Ovary (tissue), 3 donors: ENCODE measurements around the gene CHSY3.

Source experiments
- EP300 ChIP-seq: sonication (generic); formaldehyde crosslinking; IDR thresholded peaks from one replicate; pipeline ENCODE4 v1.6.1; 2017; ENCODE audit warnings: antibody characterized with exemption
- POLR2A ChIP-seq: fragments of 450-650 bp; IDR thresholded peaks from one replicate; pipeline ENCODE4 v1.6.1; 2017; ENCODE audit warnings: antibody characterized with exemption, mild to moderate bottlenecking, moderate library complexity
- TF ChIP-seq, protein P1 (sequence below), 3 donors: fragments of 450-650 bp in 2 of 3; fragments of 200-600 bp in 1 of 3; IDR thresholded peaks; one replicate each; pipeline versions ENCODE4 v1.5.1 to v1.8.0; 2016 to 2022; ENCODE audit warnings: antibody characterized with exemption in 3 of 3, mild to moderate bottlenecking in 1 of 3
- donor health status: DM: no; HTN: no; CAD: no.

DNA sequence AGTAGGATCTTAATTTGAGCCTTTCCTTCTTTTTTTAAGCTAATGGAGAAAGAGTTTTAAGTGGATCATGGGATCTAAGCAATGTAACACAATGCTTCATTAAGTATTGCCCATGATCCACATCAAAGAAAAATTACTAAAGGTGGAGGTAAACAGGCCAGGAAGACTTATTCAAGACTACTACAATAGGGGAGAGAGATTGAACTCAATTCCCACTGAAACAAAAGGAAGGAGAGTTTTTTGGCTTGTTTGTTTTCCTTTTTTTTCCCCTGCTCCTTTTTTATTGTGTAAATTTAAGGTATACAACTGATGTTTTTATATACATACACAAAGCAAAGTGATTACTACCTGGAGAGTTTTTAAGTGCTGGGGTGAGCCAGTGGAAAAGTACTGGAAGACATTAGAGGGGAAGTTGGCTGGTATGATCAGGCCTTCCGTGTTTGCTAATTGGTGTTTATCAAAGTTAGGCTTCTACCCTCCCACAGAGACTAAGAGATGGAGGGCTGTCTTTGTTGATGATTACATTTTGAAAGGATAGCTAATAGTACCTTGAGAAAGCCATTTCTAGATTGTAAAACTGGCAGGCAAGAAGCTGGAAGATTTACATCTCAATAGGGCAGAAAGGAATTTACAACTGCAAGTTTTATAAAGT lies 262.7 kb downstream of the CHSY3 start:
- TF ChIP-seq, protein P1, sequence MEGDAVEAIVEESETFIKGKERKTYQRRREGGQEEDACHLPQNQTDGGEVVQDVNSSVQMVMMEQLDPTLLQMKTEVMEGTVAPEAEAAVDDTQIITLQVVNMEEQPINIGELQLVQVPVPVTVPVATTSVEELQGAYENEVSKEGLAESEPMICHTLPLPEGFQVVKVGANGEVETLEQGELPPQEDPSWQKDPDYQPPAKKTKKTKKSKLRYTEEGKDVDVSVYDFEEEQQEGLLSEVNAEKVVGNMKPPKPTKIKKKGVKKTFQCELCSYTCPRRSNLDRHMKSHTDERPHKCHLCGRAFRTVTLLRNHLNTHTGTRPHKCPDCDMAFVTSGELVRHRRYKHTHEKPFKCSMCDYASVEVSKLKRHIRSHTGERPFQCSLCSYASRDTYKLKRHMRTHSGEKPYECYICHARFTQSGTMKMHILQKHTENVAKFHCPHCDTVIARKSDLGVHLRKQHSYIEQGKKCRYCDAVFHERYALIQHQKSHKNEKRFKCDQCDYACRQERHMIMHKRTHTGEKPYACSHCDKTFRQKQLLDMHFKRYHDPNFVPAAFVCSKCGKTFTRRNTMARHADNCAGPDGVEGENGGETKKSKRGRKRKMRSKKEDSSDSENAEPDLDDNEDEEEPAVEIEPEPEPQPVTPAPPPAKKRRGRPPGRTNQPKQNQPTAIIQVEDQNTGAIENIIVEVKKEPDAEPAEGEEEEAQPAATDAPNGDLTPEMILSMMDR (IDR thresholded peaks at IDR 0.05), result no peak
- TF ChIP-seq POLR2A (no peak), EP300 (no peak)
